Activated effector memory CD4-positive, alpha-beta T cell treated with Interleukin-2 at 50 U/mL for 16 hours (primary cell): ENCODE results near the gene CIAO1.
A peak's percentile ranks its signal among the peaks of the same experiment; 100 is the strongest.
"Not testable (repeated sequence)": the region's sequence is repeated elsewhere in the genome, so short reads cannot be mapped to it uniquely, and the experiment has no call there.

Experiments used
- DNase-seq: peaks from one replicate; pipeline ENCODE4 v3.0.0-alpha.2; 2020

CIAO1 gene

DNA sequence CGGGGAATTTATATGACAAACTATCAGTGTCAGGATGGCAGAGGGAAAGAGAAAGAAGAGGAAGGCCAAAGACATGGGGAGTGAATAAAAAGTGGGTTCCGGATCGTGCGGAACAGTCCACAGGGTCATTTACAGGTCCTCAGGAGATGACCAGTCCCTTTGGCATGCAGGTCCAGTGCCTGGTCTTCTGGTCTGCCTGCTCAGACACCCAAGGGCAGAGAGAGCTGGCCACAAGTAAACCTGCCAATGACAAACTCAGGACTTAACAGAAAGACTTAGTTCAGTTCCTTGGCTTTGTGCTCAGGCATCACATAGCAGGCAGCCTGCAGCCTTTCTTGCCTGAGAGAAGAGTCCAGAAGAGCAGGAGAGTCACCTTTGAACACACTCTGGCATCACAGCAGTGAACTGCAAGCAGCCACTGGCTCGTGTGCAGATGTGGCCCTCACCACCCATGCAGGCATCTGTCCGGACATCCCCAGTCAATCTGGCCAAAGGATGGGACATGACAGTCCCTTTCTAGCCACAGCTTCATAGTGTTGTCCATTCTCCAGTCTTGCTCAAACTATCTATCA is 14.2 kb upstream of the CIAO1 start:
- DNase-seq: no peak

DNA sequence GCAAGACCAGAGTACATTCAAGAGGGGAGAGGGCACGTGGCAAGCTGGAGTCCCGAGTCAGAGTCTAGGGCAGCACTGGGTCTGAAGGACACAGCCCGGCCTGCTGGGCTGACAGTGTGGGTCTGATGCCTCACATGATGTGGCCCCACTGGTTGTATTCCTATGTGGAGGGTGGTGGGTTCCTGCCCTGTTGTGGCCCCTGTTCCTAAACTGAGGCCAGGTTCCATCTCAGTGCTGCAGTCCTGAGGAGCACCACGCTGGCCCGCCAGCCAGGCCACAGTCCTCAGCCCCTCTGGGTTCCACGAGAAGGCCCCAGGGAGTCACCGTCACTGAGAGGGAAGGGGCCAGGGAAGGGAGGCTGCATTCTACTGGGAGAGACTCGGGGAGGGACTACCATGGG is 13.5 kb upstream of the CIAO1 start:
- no peak for DNase-seq

DNA sequence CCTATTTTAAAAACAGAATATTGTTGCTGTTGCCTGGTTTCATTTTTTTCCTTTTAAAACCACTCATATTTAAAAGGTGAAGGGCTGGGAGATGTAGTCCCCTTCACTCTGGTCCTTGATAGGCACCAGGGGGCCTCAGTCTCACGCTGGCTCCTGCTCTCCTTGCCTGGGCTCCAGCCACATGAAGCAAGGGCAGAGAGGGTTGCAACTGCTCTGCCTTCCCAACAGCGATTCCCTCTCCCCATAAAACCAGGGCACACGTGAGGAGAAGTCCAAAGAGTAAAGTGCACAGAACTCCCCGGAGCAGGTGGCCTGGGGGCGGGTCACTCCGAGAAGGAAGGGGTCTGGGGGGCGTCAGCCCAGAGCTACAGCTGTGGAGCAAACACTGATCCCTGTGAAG is 13.0 kb upstream of the CIAO1 start:
- DNase-seq: no peak

DNA sequence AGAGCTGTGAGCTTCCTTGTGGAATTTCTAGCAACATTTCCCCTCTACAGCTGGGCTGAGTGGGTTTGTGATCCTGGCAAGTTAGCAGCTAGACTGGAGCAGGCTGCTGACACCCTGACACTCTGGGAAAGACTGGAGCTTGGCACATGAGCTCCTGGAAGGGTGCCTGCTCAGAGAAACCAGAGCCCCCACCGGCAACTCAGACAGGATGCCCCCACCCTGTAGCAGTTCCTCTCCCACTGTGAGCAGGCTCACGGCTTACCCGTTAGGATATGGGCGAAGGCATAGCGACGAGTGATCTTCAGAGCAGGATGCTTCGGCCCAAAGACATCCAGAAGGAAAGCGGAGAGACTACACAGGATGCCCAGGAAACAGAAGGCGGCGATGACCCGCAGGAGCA is 11.5 kb upstream of the CIAO1 start:
- DNase-seq: no peak

GRCh38 chr2:96256611-96257113 is 9.4 kb upstream of the CIAO1 start:
- DNase-seq: no peak

DNA sequence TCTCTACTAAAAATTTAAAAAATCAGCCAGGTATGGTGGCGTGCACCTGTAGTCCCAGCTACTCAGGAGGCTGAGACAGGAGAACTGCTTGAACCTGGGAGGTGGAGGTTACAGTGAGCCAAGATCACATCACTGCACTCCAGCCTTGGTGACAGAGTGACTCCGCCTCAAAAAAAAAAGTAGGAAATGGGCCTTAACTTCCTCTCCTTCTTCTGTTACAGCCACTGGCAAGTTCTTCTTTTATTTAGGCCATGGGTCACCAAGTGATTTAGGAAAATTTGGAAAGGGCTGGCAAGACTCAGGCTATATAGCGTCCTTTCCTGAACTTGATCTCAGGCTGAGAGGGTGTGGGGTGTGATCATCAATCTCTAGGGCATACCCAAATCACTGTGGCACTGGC is 8.3 kb upstream of the CIAO1 start:
- not testable (repeated sequence) for DNase-seq

DNA sequence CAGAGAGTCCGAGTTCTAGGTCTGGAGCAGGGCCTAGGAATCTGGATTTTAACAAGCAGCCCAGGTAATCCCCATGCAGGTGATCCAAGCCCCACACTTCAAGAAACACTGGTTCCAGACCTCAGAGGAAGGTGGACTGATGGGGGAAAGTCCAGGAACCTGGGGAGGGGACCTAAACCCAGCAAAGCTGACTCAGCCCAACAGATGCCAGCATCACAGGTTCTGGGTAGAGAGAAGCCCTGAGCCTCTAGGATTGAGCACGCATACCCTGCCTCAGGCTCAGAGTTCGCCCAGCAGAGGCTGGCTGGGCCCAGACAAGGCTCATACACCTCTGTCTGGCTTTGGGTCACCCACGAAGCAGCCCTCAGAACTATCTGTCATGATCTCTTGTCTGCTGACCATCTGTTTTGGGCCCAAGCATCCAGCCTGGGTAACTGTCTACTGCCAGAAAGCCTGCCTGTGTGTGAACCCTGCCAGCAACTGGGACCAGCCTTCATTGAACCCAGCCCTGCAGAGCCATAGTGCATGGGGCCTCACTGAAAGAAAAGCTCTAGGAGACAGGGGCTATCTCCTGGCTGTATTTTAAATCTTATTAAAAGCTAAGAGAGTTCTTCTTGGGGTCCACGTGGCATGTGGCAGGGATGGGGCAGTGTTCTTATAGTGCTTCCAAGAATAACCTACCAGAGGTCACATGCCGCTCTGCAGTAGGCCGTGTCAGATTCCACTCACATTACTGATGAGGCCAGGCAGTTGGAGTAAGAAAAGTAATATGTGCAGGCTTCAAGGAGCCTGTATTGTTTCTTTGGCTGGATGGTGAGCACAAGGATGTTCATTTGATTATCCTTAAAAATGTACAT is 7.6 kb upstream of the CIAO1 start:
- DNase-seq: no peak

DNA sequence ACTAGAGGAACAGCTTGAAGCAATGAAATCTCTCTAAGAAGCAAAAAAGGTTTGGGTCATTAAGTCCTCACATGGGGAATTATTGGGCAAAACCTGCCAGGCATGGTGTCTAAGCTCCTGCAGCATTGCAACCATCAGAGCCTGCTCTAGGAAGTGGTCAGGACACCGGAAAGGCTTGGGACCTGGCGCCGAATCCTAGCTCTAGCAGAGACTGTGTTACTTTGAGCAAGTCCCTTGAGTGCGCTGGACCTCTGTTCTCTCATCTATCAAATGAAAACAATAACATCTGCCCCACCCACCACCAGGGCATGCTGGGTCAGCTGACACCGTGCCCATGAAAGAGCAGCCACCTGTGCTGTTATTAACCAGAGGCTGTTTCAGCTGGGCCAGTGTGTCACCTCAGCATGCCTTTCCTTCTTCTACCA is 6.5 kb upstream of the CIAO1 start:
- no peak for DNase-seq

DNA sequence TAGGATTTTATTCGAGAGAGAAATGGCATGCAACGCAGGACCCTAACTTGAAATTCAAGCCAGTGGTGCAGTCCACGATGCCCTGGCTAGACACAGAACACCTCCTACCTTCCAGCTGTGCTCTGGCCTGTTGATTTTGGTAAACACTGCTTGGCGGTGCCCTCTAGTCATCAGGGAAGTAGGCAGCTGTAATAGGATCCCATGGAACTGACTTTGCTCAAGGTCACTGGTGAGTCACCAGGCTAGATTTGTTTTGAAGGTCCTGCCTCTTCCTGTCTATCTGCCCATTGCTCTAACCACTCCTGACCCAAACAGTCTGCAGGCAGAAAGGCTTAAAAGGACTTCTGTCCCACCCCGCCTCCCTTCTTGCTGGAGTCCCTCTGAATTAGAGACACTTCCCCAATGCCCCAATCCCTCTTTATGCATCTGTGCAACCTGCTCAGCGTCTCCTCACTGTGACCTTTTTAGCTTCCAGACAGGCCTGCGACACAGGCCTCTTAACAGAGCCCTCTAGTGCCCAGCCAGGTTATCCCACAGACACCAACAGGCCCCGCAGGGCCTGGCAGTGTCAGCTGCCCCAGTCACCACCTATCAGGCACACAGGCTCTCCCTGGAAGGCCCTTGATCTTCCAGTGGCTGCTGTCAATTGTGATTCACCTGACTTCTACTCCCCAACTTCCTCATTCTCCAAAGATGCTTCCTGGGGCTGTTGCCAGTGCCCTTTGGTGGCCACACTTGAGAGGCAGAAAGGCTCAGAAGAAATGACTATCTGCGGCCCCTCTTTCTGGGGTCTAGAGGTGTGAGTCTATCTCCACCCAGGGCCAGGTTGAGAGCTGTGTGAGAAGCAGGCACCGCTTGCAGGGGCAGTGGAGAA is 5.4 kb upstream of the CIAO1 start:
- DNase-seq: no peak

- DNase-seq: no peak
These were observed 4.6 kb upstream of the CIAO1 start for GRCh38 chr2:96261328-96262003.

DNA sequence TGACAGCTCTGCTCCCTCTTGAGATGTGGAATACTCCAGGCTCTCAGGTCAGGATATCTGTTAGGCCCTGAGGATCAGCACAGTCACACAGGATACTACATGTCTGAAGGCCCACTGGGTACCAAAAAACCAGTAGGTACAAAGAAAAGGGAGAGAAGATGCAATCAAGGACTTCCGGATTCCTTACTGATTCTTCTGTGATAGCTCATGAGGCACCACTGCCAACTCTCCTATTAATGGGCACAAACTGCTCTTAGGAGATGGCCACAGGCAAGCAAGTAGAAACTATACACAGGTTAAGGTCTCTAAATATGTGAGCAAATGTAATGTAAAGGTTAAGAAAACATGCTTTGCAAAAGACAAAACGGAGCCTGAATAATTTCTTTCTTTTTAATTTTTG is 3.7 kb upstream of the CIAO1 start:
- DNase-seq: no peak

GRCh38 chr2:96264086-96264485 is 1.9 kb upstream of the CIAO1 start:
- DNase-seq: no peak

GRCh38 chr2:96264656-96265348 is 1.2 kb upstream of the CIAO1 start:
- no peak for DNase-seq

- DNase-seq: peak; percentile 31
These were observed 631 bp upstream of the CIAO1 start for GRCh38 chr2:96265349-96265839.

DNA sequence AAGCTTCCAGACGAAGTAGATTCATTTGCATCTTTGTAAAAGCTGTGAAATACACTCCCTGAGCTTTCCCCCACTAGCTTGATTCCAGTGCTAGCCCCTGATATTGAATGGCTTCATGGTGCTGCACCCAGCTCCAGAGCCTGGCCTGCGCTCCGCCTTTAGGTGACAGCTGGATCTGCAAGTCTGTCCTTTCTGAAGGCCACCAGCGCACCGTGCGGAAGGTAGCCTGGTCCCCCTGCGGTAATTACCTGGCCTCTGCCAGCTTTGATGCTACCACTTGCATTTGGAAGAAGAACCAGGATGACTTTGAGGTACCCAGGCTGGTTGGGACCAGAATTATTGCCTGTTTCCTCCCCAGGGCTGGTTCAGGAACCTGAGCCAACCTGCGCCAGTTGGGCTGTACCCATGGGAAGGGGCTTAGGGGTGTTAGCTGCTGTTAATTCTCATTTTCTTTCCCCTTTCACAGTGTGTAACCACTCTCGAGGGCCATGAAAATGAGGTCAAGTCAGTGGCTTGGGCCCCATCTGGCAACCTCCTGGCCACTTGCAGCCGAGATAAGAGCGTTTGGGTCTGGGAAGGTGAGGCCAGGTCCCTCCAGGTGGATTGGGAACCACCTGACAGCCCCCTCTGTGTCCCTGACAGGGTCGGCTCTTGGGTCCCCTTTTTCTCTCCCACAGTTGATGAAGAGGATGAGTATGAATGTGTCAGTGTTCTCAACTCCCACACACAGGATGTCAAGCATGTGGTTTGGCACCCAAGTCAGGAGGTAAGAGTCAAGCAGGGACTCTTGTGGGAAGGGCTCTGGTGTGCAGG is 1.3 kb downstream of the CIAO1 start:
- DNase-seq: peak; percentile 10

DNA sequence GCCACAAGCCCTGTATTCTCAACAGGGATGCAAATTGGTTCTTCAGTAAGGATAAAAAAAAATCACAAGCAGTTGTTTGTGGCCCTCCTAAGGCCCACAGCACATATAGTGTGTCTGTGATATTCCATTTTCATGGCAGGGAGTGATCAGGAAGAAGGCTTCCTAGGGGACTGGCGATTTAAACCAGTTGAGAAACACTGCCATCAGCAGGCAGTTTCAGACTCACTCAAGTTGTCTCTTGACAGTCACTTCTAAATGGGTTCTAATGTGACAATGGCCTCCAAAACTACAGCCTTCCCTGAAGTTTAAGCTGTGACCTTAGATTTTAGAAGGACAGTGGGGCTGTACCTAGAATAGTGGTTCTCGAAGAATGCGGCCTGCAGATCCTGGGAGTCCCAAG is 6.0 kb downstream of the CIAO1 start:
- DNase-seq: no peak

DNA sequence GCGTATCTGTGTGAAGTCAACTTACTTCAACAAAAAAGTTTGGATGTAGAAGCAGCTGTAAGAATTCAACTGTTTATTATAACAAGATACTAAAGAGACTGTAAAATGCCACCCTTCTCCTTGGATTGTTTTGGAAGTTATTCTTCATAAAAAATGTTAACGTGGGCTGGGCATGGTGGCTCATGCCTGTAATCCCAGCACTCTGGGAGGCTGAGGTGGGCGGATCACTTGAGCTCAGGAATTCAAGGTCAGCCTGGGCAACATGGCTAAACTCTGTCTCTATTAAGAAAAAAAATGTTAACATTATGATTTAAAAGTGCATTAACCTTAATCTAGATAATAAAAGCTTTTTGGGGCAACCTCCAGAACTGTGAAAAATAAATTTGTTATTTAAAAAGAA is 7.7 kb downstream of the CIAO1 start:
- DNase-seq: no peak

DNA sequence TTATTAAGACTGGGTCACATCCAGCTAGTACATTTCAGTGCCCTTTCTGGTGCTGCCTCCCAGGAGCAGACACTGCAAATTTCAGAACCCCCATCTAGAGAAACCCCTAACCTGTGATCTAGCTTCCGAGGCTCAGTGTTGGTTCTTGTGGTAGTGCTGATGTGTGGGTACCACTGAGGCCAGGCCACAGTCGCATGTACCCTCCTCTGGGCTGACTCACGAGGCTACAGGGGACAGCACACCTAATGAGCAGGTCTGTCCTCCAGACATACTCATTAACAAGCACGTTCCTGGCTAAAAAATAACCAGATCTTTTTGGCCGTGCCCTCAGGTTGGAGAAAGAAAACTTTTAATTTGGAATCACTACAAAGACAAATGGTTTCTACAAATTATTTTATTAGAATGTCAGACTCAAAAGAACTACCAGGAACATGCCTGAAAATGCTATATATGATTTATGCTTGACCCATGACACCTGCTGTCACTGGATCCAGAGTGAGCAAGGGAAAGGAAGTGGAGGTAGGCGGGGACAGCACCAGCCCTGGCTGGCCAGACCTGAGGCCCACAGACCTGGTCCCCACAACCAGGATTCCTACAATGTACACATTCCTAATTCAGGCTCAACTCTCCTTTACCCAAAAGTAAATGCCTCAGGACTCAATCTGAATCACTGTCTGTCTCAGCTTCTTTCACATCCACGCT is 8.5 kb downstream of the CIAO1 start:
- no peak for DNase-seq

DNA sequence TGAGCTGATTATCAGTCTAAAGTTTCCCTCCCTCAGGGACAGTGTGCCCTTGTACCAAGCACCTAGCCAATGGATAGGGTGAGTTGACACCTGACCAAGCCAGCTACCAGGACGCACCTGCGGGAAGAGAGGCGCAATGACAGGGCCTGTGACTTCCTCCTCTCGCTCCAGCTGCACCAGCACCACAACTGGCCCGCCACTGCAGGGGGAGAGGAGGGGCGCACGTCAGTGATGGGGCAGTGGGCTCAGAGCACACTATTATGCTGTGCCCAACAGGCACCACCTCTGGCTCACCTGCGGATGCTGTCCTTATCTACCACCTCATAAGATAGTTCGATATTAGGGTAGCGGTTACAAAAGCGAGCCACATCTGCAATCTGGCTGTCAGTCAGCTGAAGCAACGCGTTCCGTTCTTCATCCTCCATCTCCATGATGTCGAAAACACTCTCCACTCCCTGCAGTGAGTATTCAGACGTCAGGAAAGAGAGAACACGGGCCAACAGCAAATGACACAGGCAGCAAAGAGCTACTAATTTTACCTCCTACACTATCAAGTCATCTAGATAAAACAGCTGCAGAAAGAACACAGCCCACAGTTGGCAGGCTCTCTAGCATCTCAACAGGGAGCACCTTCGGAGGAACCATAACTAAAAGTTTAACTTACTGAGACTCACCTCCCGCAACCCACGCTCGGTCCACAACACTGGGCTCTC is 10.9 kb downstream of the CIAO1 start:
- no peak for DNase-seq
